Erythroblast (primary cell): ENCODE results near the gene NCKAP5.

Experiments used
- DNase-seq, 2 experiments: peaks; one replicate each; lab custom pipeline; 2025; lab: John Stamatoyannopoulos, UW
- GATA1 ChIP-seq: IDR thresholded peaks from 2 replicates; pipeline ENCODE4 v1.6.1; 2011; ENCODE audit warnings: low read depth, mild to moderate bottlenecking, control low read depth, low read length, moderate library complexity
- POLR2A ChIP-seq: IDR thresholded peaks from 2 replicates; pipeline ENCODE4 v1.6.1; 2011; ENCODE audit warnings: mild to moderate bottlenecking, low read length

Gene NCKAP5

GRCh38 chr2:132943829-132944228 is 624.4 kb downstream of the NCKAP5 start:
- no peak for TF ChIP-seq POLR2A
- no peak for TF ChIP-seq GATA1
- DNase-seq, result no peak

- TF ChIP-seq GATA1 (no peak), POLR2A (no peak)
- no peak for DNase-seq
Observed at GRCh38 chr2:132941296-132942020, 626.8 kb downstream of the NCKAP5 start.

GRCh38 chr2:132937629-132938028 is 630.6 kb downstream of the NCKAP5 start:
- DNase-seq, result no peak

GRCh38 chr2:132936791-132937190 is 631.5 kb downstream of the NCKAP5 start:
- no peak for TF ChIP-seq GATA1
- no peak for TF ChIP-seq POLR2A

More at GRCh38 chr2:132937629-132938028, 630.6 kb downstream of the NCKAP5 start:
- TF ChIP-seq GATA1, result no peak
- TF ChIP-seq POLR2A, result no peak

GRCh38 chr2:132936261-132936660 is 632.0 kb downstream of the NCKAP5 start:
- no peak for DNase-seq
- TF ChIP-seq GATA1, result no peak
- TF ChIP-seq POLR2A, result no peak

More at GRCh38 chr2:132936791-132937190, 631.5 kb downstream of the NCKAP5 start:
- DNase-seq, result no peak

GRCh38 chr2:132929786-132930185 is 638.5 kb downstream of the NCKAP5 start:
- no peak for DNase-seq
- no peak for TF ChIP-seq GATA1
- TF ChIP-seq POLR2A, result no peak

- no peak for TF ChIP-seq GATA1
- TF ChIP-seq POLR2A, result no peak
- no peak for DNase-seq
Observed at GRCh38 chr2:132923787-132924186, 644.5 kb downstream of the NCKAP5 start.

GRCh38 chr2:132915812-132916549 is 652.3 kb downstream of the NCKAP5 start:
- TF ChIP-seq POLR2A (no peak), GATA1 (no peak)
- no peak for DNase-seq

GRCh38 chr2:132911726-132912724 is 656.2 kb downstream of the NCKAP5 start:
- DNase-seq, result no peak
- TF ChIP-seq GATA1 (no peak), POLR2A (no peak)

- DNase-seq, result no peak
Observed at GRCh38 chr2:132910432-132910831, 657.8 kb downstream of the NCKAP5 start.

GRCh38 chr2:132909427-132909826 is 658.8 kb downstream of the NCKAP5 start:
- TF ChIP-seq GATA1, result no peak
- TF ChIP-seq POLR2A, result no peak
- DNase-seq, result no peak

More at GRCh38 chr2:132910432-132910831, 657.8 kb downstream of the NCKAP5 start:
- no peak for TF ChIP-seq GATA1
- TF ChIP-seq POLR2A, result no peak

GRCh38 chr2:132904142-132904842 is 664.0 kb downstream of the NCKAP5 start:
- TF ChIP-seq POLR2A (no peak), GATA1 (no peak)
- no peak for DNase-seq

- DNase-seq, result no peak
- TF ChIP-seq POLR2A (no peak), GATA1 (no peak)
Observed at GRCh38 chr2:132902626-132903025, 665.6 kb downstream of the NCKAP5 start.

- TF ChIP-seq GATA1 (no peak), POLR2A (no peak)
- no peak for DNase-seq
Observed at GRCh38 chr2:132901661-132902060, 666.6 kb downstream of the NCKAP5 start.
